K562 (cell line): ENCODE data around the gene PWP2. TPM values are rescaled to one million over a fixed set of nuclear protein-coding genes. Genes with fewer than 3 reads are reported as not detected.

Source experiments
- GTF2A2 ChIP-seq: IDR thresholded peaks from 2 replicates; pipeline ENCODE4 v1.6.1; 2016; ENCODE audit warnings: mild to moderate bottlenecking, missing genetic modification characterization, missing compliant biosample characterization
- NFIC ChIP-seq: fragments of 450-650 bp; IDR thresholded peaks from 2 replicates; pipeline ENCODE4 v1.6.1; 2017; ENCODE audit warnings: mild to moderate bottlenecking, inconsistent platforms
- SP1 ChIP-seq: sonication (generic); formaldehyde crosslinking; IDR thresholded peaks from 2 replicates; pipeline ENCODE4 v1.8.1; 2022; ENCODE audit warnings: mild to moderate bottlenecking, missing genetic modification reagents
- ZNF212 ChIP-seq: fragments of 450-650 bp; formaldehyde crosslinking; IDR thresholded peaks from 2 replicates; pipeline ENCODE4 v1.4.0; 2020; ENCODE audit warnings: mild to moderate bottlenecking
- ZNF668 ChIP-seq: fragments of 250-450 bp; sonication (Bioruptor Pico); IDR thresholded peaks from 2 replicates; pipeline ENCODE4 v1.8.0; 2022; ENCODE audit warnings: mild to moderate bottlenecking, inconsistent platforms
- polyA plus RNA-seq, 8 experiments: library from polyadenylated mRNA; depleted of rRNA in 4 of 8; stranded (reverse) in 5 of 8; unstranded in 3 of 8; fragments of >200 nt; fragmentation: Nextera tagmentation in 2 of 8; fragmentation: Illumina TruSeq in 1 of 8; extraction: Ambion mirVana in 2 of 8; extraction: Trizol in 1 of 8; gene quantifications; 2 replicates each; pipeline versions ENCODE4 v1.2.1 to v1.2.3, GENCODE V29; 2011 to 2014; ENCODE audit warnings: inconsistent platforms in 1 of 8, missing spikeins in 1 of 8
- total RNA-seq, 7 experiments: library from RNA; depleted of rRNA in 6 of 7; stranded (reverse); fragments of >200 nt in 6 of 7; fragmentation: Illumina TruSeq in 2 of 7; extraction: Trizol in 2 of 7; gene quantifications; 2 replicates each; pipeline versions ENCODE4 v1.2.1 to v1.2.3, GENCODE V29; 2011 to 2021; ENCODE audit warnings: low replicate concordance in 1 of 7
- TF ChIP-seq, protein P1 (sequence below): fragments of 200-600 bp; sonication (generic); IDR thresholded peaks from one replicate; pipeline ENCODE4 v1.6.1; 2012; ENCODE audit warnings: mild to moderate bottlenecking, low read depth, low read length, inconsistent platforms
- TF ChIP-seq, protein P2 (sequence below): fragments of 450-650 bp; IDR thresholded peaks from 2 replicates; pipeline ENCODE4 v1.7.0; 2016; ENCODE audit warnings: borderline replicate concordance
- TF ChIP-seq, protein P3 (sequence below): sonication (generic); formaldehyde crosslinking; IDR thresholded peaks from 2 replicates; pipeline ENCODE4 v1.8.0; 2023; ENCODE audit warnings: mild to moderate bottlenecking, missing genetic modification reagents

Gene PWP2
- total and polyA plus RNA-seq, 9 of the 15 experiments (the other 6 are each of a cell fraction or from before 2014, with no cell fraction given): 0.72 to 57.6 (median 31.1) TPM

DNA sequence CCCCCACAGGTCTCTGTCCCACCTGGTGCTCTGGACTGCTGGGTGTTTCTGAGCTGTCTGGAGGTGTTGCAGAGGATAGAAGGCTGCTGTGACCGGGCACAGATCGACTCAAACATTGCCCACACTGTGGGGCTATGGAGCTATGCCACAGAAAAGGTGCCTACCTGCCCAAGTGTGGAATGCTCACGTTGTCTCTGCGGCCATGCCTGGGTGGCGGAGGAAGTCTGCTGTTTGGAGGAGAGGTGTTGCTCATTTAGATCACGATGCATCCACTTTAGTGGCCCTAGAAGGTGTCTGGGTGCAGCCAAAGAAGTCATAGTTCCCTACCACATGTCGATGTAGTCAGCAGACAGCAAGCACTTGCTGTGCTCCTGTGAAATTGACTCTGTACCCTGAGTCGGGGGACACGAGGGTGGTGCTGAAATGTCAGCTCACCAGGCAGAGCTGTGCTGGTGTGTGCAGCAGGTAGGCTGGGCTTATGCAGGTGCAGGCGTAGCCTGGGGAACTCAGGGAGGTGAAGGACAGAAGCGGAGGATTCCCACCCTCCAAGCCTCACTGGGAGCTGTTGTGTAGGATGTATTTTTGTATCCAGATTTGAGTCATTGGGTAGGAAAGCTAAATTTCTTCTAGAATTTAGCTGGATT is 32.8 kb upstream of the PWP2 start (continued):
- TF ChIP-seq, protein P1, sequence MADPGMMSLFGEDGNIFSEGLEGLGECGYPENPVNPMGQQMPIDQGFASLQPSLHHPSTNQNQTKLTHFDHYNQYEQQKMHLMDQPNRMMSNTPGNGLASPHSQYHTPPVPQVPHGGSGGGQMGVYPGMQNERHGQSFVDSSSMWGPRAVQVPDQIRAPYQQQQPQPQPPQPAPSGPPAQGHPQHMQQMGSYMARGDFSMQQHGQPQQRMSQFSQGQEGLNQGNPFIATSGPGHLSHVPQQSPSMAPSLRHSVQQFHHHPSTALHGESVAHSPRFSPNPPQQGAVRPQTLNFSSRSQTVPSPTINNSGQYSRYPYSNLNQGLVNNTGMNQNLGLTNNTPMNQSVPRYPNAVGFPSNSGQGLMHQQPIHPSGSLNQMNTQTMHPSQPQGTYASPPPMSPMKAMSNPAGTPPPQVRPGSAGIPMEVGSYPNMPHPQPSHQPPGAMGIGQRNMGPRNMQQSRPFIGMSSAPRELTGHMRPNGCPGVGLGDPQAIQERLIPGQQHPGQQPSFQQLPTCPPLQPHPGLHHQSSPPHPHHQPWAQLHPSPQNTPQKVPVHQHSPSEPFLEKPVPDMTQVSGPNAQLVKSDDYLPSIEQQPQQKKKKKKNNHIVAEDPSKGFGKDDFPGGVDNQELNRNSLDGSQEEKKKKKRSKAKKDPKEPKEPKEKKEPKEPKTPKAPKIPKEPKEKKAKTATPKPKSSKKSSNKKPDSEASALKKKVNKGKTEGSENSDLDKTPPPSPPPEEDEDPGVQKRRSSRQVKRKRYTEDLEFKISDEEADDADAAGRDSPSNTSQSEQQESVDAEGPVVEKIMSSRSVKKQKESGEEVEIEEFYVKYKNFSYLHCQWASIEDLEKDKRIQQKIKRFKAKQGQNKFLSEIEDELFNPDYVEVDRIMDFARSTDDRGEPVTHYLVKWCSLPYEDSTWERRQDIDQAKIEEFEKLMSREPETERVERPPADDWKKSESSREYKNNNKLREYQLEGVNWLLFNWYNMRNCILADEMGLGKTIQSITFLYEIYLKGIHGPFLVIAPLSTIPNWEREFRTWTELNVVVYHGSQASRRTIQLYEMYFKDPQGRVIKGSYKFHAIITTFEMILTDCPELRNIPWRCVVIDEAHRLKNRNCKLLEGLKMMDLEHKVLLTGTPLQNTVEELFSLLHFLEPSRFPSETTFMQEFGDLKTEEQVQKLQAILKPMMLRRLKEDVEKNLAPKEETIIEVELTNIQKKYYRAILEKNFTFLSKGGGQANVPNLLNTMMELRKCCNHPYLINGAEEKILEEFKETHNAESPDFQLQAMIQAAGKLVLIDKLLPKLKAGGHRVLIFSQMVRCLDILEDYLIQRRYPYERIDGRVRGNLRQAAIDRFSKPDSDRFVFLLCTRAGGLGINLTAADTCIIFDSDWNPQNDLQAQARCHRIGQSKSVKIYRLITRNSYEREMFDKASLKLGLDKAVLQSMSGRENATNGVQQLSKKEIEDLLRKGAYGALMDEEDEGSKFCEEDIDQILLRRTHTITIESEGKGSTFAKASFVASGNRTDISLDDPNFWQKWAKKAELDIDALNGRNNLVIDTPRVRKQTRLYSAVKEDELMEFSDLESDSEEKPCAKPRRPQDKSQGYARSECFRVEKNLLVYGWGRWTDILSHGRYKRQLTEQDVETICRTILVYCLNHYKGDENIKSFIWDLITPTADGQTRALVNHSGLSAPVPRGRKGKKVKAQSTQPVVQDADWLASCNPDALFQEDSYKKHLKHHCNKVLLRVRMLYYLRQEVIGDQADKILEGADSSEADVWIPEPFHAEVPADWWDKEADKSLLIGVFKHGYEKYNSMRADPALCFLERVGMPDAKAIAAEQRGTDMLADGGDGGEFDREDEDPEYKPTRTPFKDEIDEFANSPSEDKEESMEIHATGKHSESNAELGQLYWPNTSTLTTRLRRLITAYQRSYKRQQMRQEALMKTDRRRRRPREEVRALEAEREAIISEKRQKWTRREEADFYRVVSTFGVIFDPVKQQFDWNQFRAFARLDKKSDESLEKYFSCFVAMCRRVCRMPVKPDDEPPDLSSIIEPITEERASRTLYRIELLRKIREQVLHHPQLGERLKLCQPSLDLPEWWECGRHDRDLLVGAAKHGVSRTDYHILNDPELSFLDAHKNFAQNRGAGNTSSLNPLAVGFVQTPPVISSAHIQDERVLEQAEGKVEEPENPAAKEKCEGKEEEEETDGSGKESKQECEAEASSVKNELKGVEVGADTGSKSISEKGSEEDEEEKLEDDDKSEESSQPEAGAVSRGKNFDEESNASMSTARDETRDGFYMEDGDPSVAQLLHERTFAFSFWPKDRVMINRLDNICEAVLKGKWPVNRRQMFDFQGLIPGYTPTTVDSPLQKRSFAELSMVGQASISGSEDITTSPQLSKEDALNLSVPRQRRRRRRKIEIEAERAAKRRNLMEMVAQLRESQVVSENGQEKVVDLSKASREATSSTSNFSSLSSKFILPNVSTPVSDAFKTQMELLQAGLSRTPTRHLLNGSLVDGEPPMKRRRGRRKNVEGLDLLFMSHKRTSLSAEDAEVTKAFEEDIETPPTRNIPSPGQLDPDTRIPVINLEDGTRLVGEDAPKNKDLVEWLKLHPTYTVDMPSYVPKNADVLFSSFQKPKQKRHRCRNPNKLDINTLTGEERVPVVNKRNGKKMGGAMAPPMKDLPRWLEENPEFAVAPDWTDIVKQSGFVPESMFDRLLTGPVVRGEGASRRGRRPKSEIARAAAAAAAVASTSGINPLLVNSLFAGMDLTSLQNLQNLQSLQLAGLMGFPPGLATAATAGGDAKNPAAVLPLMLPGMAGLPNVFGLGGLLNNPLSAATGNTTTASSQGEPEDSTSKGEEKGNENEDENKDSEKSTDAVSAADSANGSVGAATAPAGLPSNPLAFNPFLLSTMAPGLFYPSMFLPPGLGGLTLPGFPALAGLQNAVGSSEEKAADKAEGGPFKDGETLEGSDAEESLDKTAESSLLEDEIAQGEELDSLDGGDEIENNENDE: no peak
- no peak for TF ChIP-seq GTF2A2 (tag)
- TF ChIP-seq ZNF668 (CRISPR knock-in tag): no peak
- TF ChIP-seq NFIC: no peak
- TF ChIP-seq, protein P2, sequence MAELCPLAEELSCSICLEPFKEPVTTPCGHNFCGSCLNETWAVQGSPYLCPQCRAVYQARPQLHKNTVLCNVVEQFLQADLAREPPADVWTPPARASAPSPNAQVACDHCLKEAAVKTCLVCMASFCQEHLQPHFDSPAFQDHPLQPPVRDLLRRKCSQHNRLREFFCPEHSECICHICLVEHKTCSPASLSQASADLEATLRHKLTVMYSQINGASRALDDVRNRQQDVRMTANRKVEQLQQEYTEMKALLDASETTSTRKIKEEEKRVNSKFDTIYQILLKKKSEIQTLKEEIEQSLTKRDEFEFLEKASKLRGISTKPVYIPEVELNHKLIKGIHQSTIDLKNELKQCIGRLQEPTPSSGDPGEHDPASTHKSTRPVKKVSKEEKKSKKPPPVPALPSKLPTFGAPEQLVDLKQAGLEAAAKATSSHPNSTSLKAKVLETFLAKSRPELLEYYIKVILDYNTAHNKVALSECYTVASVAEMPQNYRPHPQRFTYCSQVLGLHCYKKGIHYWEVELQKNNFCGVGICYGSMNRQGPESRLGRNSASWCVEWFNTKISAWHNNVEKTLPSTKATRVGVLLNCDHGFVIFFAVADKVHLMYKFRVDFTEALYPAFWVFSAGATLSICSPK: no peak
- TF ChIP-seq, protein P3, sequence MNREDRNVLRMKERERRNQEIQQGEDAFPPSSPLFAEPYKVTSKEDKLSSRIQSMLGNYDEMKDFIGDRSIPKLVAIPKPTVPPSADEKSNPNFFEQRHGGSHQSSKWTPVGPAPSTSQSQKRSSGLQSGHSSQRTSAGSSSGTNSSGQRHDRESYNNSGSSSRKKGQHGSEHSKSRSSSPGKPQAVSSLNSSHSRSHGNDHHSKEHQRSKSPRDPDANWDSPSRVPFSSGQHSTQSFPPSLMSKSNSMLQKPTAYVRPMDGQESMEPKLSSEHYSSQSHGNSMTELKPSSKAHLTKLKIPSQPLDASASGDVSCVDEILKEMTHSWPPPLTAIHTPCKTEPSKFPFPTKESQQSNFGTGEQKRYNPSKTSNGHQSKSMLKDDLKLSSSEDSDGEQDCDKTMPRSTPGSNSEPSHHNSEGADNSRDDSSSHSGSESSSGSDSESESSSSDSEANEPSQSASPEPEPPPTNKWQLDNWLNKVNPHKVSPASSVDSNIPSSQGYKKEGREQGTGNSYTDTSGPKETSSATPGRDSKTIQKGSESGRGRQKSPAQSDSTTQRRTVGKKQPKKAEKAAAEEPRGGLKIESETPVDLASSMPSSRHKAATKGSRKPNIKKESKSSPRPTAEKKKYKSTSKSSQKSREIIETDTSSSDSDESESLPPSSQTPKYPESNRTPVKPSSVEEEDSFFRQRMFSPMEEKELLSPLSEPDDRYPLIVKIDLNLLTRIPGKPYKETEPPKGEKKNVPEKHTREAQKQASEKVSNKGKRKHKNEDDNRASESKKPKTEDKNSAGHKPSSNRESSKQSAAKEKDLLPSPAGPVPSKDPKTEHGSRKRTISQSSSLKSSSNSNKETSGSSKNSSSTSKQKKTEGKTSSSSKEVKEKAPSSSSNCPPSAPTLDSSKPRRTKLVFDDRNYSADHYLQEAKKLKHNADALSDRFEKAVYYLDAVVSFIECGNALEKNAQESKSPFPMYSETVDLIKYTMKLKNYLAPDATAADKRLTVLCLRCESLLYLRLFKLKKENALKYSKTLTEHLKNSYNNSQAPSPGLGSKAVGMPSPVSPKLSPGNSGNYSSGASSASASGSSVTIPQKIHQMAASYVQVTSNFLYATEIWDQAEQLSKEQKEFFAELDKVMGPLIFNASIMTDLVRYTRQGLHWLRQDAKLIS (CRISPR knock-in tag): no peak
- no peak for TF ChIP-seq SP1
- TF ChIP-seq ZNF212 (CRISPR knock-in tag): no peak
